Neural cell (in vitro differentiated cells): ENCODE results near the gene UBE2H. TPM values are rescaled to one million over a fixed set of nuclear protein-coding genes. Genes with fewer than 3 reads are reported as not detected.

Experiments
- H2AFZ ChIP-seq: fragments of 200-600, 300-800 bp; sonication (generic), shearing (Covaris generic); 2 replicates; pipeline ENCODE4 v1.6.0; 2014; ENCODE audit warnings: low read depth, mild to moderate bottlenecking, antibody characterized with exemption, low read length, moderate library complexity
- H3F3A ChIP-seq: fragments of 200-600 bp; shearing (Covaris generic); 2 replicates; pipeline ENCODE4 v1.6.1; 2016; ENCODE audit warnings: mild to moderate bottlenecking, moderate library complexity, mixed read lengths, antibody characterized with exemption, low read length; ENCODE audit not compliant: insufficient read depth, poor library complexity, severe bottlenecking
- H3K27ac ChIP-seq: fragments of 200-600, 300-800 bp; sonication (generic), shearing (Covaris generic); 2 replicates; pipeline ENCODE4 v1.5.1; 2014; ENCODE audit warnings: mild to moderate bottlenecking, low read length, moderate library complexity
- H3K27me3 ChIP-seq: fragments of 300-800, 200-600 bp; sonication (generic), shearing (Covaris generic); 2 replicates; pipeline ENCODE4 v1.6.0; 2014; ENCODE audit warnings: mild to moderate bottlenecking, low read depth, low read length, moderate library complexity; ENCODE audit not compliant: insufficient read depth
- H3K36me3 ChIP-seq: fragments of 300-800, 200-600 bp; sonication (generic), shearing (Covaris generic); 2 replicates; pipeline ENCODE4 v1.5.1; 2014; ENCODE audit warnings: mild to moderate bottlenecking, antibody characterized with exemption, low read length, moderate library complexity; ENCODE audit not compliant: insufficient read depth
- H3K4me2 ChIP-seq: fragments of 300-800, 200-600 bp; sonication (generic), shearing (Covaris generic); 2 replicates; pipeline ENCODE4 v1.6.0; 2014; ENCODE audit warnings: mild to moderate bottlenecking, low read length
- H3K4me3 ChIP-seq: fragments of 300-800, 200-600 bp; sonication (generic), shearing (Covaris generic); 2 replicates; pipeline ENCODE4 v1.5.1; 2014; ENCODE audit warnings: mild to moderate bottlenecking, low read length, moderate library complexity
- H3K79me2 ChIP-seq: fragments of 200-600 bp; shearing (Covaris generic); replicated peaks from 2 replicates; pipeline ENCODE4 v1.6.0; 2014; ENCODE audit warnings: mild to moderate bottlenecking, low read length, moderate library complexity; ENCODE audit not compliant: insufficient read depth
- H3K9ac ChIP-seq: fragments of 300-800, 200-600 bp; sonication (generic), shearing (Covaris generic); 2 replicates; pipeline ENCODE4 v1.6.1; 2016; ENCODE audit warnings: mild to moderate bottlenecking, low read length, mixed read lengths
- H3K9me2 ChIP-seq: fragments of 200-600 bp; shearing (Covaris generic); 2 replicates; pipeline ENCODE4 v1.6.1; 2016; ENCODE audit warnings: mild to moderate bottlenecking, low read length, mixed read lengths; ENCODE audit not compliant: insufficient read depth
- H3K9me3 ChIP-seq: fragments of 200-600, 300-800 bp; sonication (generic), shearing (Covaris generic); 2 replicates; pipeline ENCODE4 v1.6.1; 2016; ENCODE audit warnings: mild to moderate bottlenecking, mixed run types, low read length, moderate library complexity, mixed read lengths
- H4K20me1 ChIP-seq: fragments of 200-600 bp; shearing (Covaris generic); 2 replicates; pipeline ENCODE4 v1.6.1; 2016; ENCODE audit warnings: mild to moderate bottlenecking, mixed run types; ENCODE audit not compliant: insufficient read depth
- EP300 ChIP-seq: fragments of 450-650 bp; conservative IDR thresholded peaks from 2 replicates; pipeline ENCODE4 v1.6.1; 2014; ENCODE audit warnings: antibody characterized with exemption, mild to moderate bottlenecking, moderate library complexity; ENCODE audit not compliant: poor library complexity, severe bottlenecking
- EZH2 ChIP-seq: fragments of 200-600, 300-800 bp; shearing (Covaris generic), sonication (generic); IDR thresholded peaks from 2 replicates; pipeline ENCODE4 v1.6.1; 2014; ENCODE audit warnings: antibody characterized with exemption, low read length, borderline replicate concordance, mild to moderate bottlenecking; ENCODE audit not compliant: insufficient read depth, poor library complexity, severe bottlenecking
- MXI1 ChIP-seq: fragments of 450-650 bp; conservative IDR thresholded peaks from 2 replicates; pipeline ENCODE4 v1.6.1; 2014; ENCODE audit warnings: antibody characterized with exemption, mild to moderate bottlenecking; ENCODE audit not compliant: poor library complexity, severe bottlenecking
- POLR2AphosphoS5 ChIP-seq: IDR thresholded peaks from 2 replicates; pipeline ENCODE4 v1.6.1; 2012
- RAD21 ChIP-seq: fragments of 450-650 bp; conservative IDR thresholded peaks from 2 replicates; pipeline ENCODE4 v1.6.1; 2014; ENCODE audit warnings: antibody characterized with exemption, mild to moderate bottlenecking, moderate library complexity
- SMC3 ChIP-seq: fragments of 450-650 bp; conservative IDR thresholded peaks from 2 replicates; pipeline ENCODE4 v1.6.1; 2014; ENCODE audit warnings: antibody characterized with exemption, mild to moderate bottlenecking, moderate library complexity; ENCODE audit not compliant: poor library complexity
- TAF1 ChIP-seq: IDR thresholded peaks from 2 replicates; pipeline ENCODE4 v1.6.1; 2012; ENCODE audit warnings: low read depth
- polyA plus RNA-seq: library from polyadenylated mRNA; depleted of rRNA; stranded (reverse); fragments of >200 nt; gene quantifications from 2 replicates; pipeline ENCODE4 v1.2.3, GENCODE V29; 2014
- TF ChIP-seq, protein P1 (sequence below): IDR thresholded peaks from 2 replicates; pipeline ENCODE4 v1.6.1; 2012; ENCODE audit warnings: borderline replicate concordance
- TF ChIP-seq, protein P2 (sequence below): fragments of 450-650 bp; IDR thresholded peaks from 2 replicates; pipeline ENCODE4 v1.5.1; 2014; ENCODE audit warnings: antibody characterized with exemption, mild to moderate bottlenecking, moderate library complexity; ENCODE audit not compliant: poor library complexity, severe bottlenecking

UBE2H gene
- polyA plus RNA-seq, 1 donor from 2014 or later = 96.1 TPM

DNA sequence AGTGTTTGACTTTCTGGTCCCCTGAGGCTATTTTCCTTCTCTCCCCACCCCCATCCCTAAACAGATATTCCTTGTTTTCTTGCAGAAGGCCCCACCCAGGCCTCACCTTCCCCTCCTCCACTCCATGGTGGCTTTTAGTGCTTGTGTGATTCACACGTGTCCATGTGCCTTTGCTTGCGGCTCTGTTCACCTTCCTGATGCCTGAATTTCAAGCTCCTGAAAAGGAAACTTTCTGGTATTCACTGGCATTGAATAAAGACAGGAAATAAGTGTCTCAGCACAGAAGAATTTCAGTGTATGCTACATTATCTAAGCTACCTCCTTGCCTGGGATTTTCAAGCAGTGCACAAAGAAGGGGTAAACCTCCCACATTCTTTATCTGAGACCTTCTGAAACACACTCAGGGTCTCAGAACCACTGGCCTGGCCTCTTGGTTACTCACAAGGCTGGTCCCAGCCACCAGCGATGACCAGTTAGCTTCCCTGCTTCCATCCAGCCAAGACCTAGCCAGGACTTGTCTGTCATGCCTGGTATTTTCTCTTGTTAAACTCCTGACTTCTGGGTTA, 17.2 kb upstream of the UBE2H start:
- no peaks in the 10 kb centered on the region for H3K36me3 ChIP-seq
- no peak overlapping the region for H3K9ac ChIP-seq
- H2AFZ ChIP-seq = no peak overlapping the region

DNA sequence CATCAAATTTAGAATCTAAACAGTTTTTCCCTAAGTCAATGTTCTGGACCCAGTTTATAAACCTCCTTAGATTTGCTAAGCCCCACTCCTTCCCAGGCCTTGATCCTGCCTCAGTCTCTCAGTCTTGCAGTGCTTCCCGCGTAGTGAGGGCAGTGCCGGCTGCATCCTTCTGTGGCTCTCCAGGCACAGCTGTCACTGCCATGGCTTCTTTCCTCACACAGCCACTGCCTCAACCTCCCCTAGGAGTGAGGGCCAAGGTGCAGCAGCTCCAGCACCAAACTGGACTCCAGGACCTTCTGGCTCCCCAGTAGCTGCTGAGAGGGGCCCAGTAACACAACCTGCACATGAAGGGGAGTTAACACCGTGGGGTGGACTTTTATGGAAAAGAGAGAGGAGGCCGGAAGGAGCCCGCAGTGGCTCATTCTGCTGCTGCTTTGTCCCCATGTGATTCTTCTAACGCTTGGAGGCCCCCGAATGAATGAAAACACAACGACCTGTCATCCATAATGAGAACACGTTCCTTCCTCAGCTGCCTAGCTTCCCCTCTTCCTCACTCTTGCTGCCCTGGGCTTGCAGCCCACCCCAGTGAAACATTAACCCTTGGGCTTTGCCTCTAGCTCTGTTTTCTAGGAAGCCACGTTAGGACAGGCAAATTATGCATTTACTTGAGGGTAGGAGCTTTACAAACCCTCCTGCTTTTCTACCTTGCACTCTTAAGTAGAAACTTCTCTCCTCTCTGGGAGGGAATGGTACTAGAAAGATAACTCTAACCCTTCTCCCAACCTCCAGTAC, 16.0 kb upstream of the UBE2H start:
- no peak overlapping the region for H2AFZ ChIP-seq
- no peak overlapping the region for H3K27ac ChIP-seq
- no peaks in the 10 kb centered on the region for H3F3A ChIP-seq
- H3K36me3 ChIP-seq = no peaks in the 10 kb centered on the region
- H3K27me3 ChIP-seq = no peaks in the 10 kb centered on the region
- H3K9me2 ChIP-seq = no peaks in the 10 kb centered on the region
- H3K4me2 ChIP-seq = no peak overlapping the region
- no peaks in the 10 kb centered on the region for H3K79me2 ChIP-seq
- H3K4me3 ChIP-seq = no peak overlapping the region
- no peak overlapping the region for H3K9ac ChIP-seq
- no peaks in the 10 kb centered on the region for H3K9me3 ChIP-seq
- H4K20me1 ChIP-seq = no peaks in the 10 kb centered on the region
- no peak for TF ChIP-seq TAF1
- TF ChIP-seq, protein P1, sequence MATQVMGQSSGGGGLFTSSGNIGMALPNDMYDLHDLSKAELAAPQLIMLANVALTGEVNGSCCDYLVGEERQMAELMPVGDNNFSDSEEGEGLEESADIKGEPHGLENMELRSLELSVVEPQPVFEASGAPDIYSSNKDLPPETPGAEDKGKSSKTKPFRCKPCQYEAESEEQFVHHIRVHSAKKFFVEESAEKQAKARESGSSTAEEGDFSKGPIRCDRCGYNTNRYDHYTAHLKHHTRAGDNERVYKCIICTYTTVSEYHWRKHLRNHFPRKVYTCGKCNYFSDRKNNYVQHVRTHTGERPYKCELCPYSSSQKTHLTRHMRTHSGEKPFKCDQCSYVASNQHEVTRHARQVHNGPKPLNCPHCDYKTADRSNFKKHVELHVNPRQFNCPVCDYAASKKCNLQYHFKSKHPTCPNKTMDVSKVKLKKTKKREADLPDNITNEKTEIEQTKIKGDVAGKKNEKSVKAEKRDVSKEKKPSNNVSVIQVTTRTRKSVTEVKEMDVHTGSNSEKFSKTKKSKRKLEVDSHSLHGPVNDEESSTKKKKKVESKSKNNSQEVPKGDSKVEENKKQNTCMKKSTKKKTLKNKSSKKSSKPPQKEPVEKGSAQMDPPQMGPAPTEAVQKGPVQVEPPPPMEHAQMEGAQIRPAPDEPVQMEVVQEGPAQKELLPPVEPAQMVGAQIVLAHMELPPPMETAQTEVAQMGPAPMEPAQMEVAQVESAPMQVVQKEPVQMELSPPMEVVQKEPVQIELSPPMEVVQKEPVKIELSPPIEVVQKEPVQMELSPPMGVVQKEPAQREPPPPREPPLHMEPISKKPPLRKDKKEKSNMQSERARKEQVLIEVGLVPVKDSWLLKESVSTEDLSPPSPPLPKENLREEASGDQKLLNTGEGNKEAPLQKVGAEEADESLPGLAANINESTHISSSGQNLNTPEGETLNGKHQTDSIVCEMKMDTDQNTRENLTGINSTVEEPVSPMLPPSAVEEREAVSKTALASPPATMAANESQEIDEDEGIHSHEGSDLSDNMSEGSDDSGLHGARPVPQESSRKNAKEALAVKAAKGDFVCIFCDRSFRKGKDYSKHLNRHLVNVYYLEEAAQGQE = no peak
- no peak for TF ChIP-seq POLR2AphosphoS5
- no peak for TF ChIP-seq EZH2
- no peak for TF ChIP-seq EP300
- no peak for TF ChIP-seq MXI1
- TF ChIP-seq SMC3 = no peak
- TF ChIP-seq, protein P2, sequence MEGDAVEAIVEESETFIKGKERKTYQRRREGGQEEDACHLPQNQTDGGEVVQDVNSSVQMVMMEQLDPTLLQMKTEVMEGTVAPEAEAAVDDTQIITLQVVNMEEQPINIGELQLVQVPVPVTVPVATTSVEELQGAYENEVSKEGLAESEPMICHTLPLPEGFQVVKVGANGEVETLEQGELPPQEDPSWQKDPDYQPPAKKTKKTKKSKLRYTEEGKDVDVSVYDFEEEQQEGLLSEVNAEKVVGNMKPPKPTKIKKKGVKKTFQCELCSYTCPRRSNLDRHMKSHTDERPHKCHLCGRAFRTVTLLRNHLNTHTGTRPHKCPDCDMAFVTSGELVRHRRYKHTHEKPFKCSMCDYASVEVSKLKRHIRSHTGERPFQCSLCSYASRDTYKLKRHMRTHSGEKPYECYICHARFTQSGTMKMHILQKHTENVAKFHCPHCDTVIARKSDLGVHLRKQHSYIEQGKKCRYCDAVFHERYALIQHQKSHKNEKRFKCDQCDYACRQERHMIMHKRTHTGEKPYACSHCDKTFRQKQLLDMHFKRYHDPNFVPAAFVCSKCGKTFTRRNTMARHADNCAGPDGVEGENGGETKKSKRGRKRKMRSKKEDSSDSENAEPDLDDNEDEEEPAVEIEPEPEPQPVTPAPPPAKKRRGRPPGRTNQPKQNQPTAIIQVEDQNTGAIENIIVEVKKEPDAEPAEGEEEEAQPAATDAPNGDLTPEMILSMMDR = no peak

More for the DNA sequence above, 17.2 kb upstream of the UBE2H start:
- H3K27ac ChIP-seq = no peak overlapping the region
- no peaks in the 10 kb centered on the region for H4K20me1 ChIP-seq
- TF ChIP-seq, protein P1 = no peak
- TF ChIP-seq TAF1 = no peak
- TF ChIP-seq RAD21 = no peak
- TF ChIP-seq EZH2 = no peak
- TF ChIP-seq SMC3 = no peak
- TF ChIP-seq POLR2AphosphoS5 = no peak
- no peak for TF ChIP-seq EP300
- no peak for TF ChIP-seq MXI1
- TF ChIP-seq, protein P2 = no peak
- H3K9me3 ChIP-seq = no peaks in the 10 kb centered on the region
- H3K79me2 ChIP-seq = no peaks in the 10 kb centered on the region
- H3K9me2 ChIP-seq = no peaks in the 10 kb centered on the region
- no peak overlapping the region for H3K4me3 ChIP-seq
- H3K27me3 ChIP-seq = no peaks in the 10 kb centered on the region
- H3K4me2 ChIP-seq = no peak overlapping the region
- no peaks in the 10 kb centered on the region for H3F3A ChIP-seq
